ENCODE data around the gene MAPK9.

Gene MAPK9

GRCh38 chr5:180291943-180292831 lies at the start of gene MAPK9:
Gene MAPK9, minus strand, starts transcription at chr5:180292083. Its CDS starts 11,522 bp downstream, at chr5:180280561.
- peak; percentile 73 for DNase-seq (ENCODE audit: low spot score)

GRCh38 chr5:180341595-180341994 lies 49.7 kb upstream of the MAPK9 start:
- no peak for DNase-seq (ENCODE audit: low spot score)

GRCh38 chr5:180340856-180341255 lies 49.0 kb upstream of the MAPK9 start:
- no peak for DNase-seq (ENCODE audit: low spot score)

GRCh38 chr5:180339583-180340183 lies 47.8 kb upstream of the MAPK9 start:
- DNase-seq (ENCODE audit: low spot score): no peak

GRCh38 chr5:180338001-180338707 lies 46.3 kb upstream of the MAPK9 start:
- DNase-seq (ENCODE audit: low spot score): no peak

- no peak for DNase-seq (ENCODE audit: low spot score)
These were observed 44.5 kb upstream of the MAPK9 start for GRCh38 chr5:180336234-180337020.

GRCh38 chr5:180335614-180336233 lies 43.8 kb upstream of the MAPK9 start:
- no peak for DNase-seq (ENCODE audit: low spot score)

GRCh38 chr5:180334751-180335613 lies 43.1 kb upstream of the MAPK9 start:
- no peak for DNase-seq (ENCODE audit: low spot score)

- DNase-seq (ENCODE audit: low spot score): no peak
These were observed 42.3 kb upstream of the MAPK9 start for GRCh38 chr5:180334176-180334575.

- DNase-seq (ENCODE audit: low spot score): no peak
These were observed 41.8 kb upstream of the MAPK9 start for GRCh38 chr5:180333661-180334060.

- DNase-seq (ENCODE audit: low spot score): no peak
These were observed 41.0 kb upstream of the MAPK9 start for GRCh38 chr5:180332861-180333260.

GRCh38 chr5:180332051-180332517 lies 40.2 kb upstream of the MAPK9 start:
- no peak for DNase-seq (ENCODE audit: low spot score)

GRCh38 chr5:180331647-180331950 lies 39.7 kb upstream of the MAPK9 start:
- DNase-seq (ENCODE audit: low spot score): no peak

- no peak for DNase-seq (ENCODE audit: low spot score)
These were observed 39.1 kb upstream of the MAPK9 start for GRCh38 chr5:180330810-180331646.

GRCh38 chr5:180330270-180330648 lies 38.4 kb upstream of the MAPK9 start:
- DNase-seq (ENCODE audit: low spot score): no peak

- DNase-seq (ENCODE audit: low spot score): no peak
These were observed 37.9 kb upstream of the MAPK9 start for GRCh38 chr5:180329606-180330269.

GRCh38 chr5:180329138-180329435 lies 37.2 kb upstream of the MAPK9 start:
- DNase-seq (ENCODE audit: low spot score): no peak

GRCh38 chr5:180328296-180329137 lies 36.6 kb upstream of the MAPK9 start:
- DNase-seq (ENCODE audit: low spot score): peak; percentile 48

Data from kidney capillary endothelial cell (primary cell).